NCI-H1092 treated with DMSO at 0.1 percent for 48 hours (cell line): ENCODE measurements around the gene PWWP2B.
"Not testable (repeated sequence)": the region's sequence is repeated elsewhere in the genome, so short reads cannot be mapped to it uniquely, and the experiment has no call there.

Experiments
- DNase-seq: peaks from one replicate; lab custom pipeline; 2025; lab: John Stamatoyannopoulos, UW

PWWP2B gene

GRCh38 chr10:132382231-132382922 is 14.6 kb upstream of the PWWP2B start:
- DNase-seq, result no peak

DNA sequence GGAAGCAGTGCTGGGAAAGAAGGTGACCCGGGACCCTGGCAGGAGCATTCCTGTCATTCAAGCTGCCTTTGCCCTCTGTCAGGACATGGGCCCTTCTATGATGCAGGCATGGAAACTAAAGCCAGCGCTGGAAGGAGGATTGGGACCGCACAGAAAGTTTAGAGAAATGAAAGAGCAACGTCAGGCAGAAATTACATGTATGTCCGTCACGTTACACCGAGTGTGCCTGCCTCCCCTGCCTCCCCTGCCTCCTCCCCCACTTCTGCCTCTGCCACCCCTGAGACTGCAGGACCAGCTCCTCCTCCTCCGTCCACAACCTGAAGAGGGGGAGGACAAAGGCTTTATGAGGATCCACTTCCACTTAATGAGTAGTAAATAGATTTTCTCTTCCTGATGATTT is 13.9 kb upstream of the PWWP2B start:
- DNase-seq, result no peak

DNA sequence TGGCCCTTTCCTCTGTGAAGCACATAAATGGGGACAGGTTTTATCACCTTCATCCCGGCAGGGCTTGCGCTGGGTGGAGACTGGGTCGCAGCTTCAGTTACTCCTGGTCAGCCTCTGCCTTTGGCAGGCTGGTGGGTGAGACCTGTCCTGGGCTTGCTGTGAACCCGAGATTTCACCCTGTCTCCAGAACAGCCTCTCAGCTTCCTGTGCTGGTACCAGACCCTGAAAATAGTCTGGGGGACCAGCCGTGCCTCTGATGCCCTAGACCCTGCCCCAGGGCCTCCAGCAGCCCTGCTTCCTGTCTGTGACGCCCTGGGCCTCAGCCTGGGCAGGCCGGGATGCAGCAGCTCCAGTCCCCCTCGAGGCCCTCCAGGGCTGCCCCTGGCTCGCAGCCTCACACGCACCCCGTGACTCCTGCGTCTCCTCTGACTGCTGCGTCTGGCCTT is 13.2 kb upstream of the PWWP2B start:
- no peak for DNase-seq

- DNase-seq, result no peak
Measured at GRCh38 chr10:132384618-132385388, 12.2 kb upstream of the PWWP2B start.

- no peak for DNase-seq
Measured at GRCh38 chr10:132385389-132385667, 11.7 kb upstream of the PWWP2B start.

DNA sequence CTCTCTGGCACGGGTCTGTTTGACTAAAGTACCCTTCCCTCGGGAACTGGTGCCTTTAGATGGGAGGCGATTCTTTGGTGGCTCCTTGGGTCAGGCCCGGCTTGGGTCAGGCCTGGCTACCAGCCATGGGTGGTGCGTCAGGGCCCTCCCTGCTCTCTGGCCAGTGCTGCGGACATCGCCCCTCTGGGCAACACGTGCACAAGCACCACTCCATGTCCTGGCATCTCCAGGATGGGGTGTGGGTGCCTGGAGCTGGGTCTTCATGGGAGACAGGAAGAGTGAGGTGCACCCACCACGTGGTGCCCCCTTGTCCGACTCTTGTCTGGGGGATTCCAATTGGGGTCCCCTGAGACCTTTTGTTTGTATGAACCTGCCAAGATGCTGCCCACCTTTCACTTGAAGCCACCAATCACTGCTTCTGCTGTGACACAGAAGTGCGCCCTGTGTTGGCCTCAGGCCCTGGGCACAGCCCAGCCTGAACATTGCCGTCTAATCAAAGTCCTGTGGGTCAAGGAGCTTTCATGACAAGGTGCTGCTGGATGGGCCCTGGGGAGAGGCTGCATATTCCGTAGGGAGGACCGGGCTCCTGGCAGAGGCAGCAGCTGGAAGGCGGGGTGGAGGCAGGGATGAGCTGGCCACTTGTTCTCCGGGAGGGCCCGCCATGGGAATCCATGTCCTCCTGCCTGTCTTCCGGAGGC is 11.1 kb upstream of the PWWP2B start:
- no peak for DNase-seq

DNA sequence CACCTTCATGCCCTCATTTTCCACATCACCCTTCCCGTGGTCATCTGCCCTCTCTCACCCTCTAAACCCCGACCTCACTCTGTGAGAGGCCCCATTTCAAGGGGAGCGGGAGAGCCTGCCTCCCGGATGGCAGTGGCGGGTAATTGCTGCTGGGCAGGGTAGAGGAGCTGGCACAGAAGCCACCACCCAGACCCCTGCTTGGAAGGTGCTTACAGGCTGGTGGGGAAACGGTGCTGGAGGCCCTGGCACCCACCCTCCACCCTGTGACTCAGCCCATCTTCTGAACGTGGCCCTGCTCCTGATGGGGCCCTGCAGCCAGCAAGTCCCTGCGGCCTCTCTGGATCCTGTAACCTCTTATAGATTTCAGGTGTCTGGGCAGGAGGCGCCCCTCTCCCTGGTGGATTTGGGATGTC is 10.6 kb upstream of the PWWP2B start:
- DNase-seq, result no peak

- DNase-seq, result not testable (repeated sequence)
Measured at GRCh38 chr10:132386896-132387295, 10.1 kb upstream of the PWWP2B start.

DNA sequence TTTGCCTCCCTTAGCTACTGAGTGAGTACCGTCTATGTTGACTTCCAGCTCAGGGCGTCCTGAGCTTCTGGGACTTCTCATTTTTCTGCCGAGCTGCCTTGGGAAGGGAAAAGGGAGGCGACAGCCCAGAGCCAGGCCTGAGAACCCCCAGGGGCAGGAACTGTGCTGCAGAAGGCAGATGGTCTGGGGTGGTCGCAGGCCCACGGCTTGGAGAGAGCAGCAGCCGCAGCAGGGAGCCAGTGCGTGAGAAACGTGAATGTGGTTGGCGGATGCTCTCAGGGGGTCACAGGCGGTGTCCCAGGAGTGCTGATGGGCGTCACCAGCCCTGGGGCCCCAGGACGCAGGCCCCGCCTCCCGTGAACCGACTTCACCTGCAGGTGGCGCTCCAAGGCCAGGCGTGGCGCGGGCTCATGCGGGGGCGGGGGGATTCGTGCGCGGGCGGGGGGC is 9.2 kb upstream of the PWWP2B start:
- peak; percentile 4 for DNase-seq

DNA sequence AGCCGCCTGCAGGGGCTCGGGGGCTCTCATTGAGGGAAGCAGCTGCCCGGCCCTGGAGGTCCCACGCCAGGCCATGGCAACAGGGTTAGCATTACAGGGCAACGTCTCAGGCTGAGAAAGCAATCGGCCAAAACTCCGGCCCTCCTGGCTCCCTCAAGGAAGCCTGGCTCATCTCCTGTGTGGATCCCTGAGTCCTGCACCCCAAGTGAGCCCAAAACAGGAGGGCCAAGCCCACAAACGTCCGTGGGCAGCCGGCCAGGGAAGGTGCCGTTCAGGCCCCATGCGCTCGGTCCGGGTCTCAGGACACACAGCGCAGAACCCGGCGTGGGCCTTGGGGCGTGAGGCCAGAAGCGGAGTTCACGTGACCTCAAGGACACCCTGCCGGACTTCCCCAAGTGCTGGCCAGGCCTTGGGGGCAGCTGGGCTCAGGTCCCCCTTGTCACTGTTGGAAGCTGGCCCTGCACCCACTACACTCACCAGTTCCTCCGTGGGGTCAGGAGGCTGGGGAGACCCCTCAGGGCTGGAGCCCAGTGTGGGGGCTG is 8.0 kb upstream of the PWWP2B start:
- no peak for DNase-seq

DNA sequence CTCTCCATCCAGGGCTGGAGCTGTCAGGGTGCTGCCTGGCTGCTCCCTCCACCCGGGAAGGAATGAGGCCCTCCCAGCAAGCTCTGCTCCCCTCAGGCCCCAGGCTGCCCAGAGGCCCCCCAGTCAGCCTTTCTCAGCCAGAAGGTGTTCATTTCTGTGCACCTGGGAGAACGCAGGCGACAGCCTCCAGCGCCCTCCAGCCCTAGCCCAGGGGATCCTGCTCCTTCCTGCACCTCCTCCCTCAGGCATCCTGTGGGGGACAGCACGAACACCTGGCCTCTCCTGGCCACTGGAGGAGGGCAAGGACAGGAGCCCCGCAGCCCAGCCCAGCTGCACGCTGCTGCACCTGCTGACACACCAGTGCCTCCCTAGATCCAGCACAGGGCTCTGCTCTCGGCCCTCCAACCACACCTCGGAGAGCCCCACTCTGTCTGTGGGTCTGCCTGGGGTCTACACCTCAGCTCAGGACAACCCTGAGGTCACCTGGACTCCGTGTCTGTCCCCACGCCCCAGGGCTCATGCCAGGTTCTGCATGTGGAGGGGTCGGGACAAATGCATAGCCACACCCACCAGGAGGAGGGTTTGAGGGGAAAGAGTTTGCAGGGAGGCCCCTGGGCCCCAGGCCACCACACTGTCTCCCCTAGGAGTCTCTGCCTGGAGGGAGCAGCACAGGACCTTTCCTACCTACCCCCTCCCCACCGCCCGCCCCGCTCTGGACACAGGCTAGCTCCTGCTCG is 7.4 kb upstream of the PWWP2B start:
- DNase-seq, result no peak

DNA sequence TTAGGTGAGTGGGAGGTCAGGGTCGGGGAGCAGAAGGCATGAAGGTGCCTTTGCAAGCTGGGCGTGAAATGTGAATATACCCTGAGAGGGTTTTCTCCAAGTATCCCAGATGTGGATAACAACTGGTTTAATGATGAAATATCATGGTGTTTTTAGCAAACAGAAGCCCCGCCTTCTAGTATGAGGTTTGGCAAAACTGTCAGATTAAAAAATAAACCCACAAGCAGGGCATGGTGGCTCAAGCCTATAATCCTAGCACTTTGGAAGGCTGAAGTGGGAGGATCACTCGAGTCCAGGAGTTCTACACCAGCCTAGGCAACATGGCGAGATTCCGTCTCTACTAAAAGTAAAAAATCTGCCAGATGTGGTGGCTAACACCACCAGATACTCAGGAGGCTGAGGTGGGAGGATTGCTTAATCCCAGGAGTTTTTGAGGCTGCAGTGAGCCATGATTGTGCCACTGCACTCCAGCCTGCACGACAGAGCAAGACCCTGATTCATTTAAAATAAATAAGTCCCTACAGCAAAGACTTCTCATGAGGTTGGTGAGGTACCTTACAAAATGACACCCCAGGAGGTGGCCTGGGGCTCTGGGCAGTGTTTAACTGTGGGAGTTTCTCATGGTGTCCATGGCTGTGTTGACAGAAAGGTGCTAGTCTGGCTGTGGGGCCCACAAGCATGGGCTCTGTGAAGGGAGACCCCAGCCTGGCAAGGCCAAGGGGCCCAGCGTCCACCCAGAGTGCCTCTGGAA is 6.7 kb upstream of the PWWP2B start:
- DNase-seq, result no peak

- no peak for DNase-seq
Measured at GRCh38 chr10:132390921-132391675, 5.9 kb upstream of the PWWP2B start.

- DNase-seq, result no peak
Measured at GRCh38 chr10:132391676-132392020, 5.4 kb upstream of the PWWP2B start.

DNA sequence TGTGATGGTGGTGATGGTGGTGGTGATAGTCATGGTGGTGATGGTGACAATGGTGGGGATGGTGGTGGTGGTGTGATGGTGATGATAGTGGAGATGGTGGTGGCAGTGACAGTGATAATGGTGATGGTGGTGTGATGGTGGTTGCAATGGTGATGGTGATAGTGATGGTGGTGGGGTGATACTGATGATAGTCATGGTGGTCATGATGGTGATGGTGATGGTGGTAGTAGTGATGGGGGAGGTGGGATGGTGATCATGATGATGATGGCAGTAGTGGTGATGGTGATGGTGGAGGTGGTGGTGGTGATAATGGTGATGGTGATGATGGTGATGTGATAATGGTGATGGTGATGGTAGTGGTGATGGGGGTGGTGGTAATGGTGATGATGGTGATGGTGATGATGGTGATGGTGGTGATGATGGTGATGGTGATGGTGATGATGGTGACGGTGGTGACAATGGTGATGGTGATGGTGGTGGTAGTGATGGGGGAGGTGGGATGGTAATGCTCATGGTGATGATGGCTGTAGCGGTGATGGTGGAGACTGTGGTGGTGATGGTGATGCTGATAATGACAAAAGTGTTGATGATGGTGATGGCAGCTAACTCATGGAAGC is 4.7 kb upstream of the PWWP2B start:
- no peak for DNase-seq

DNA sequence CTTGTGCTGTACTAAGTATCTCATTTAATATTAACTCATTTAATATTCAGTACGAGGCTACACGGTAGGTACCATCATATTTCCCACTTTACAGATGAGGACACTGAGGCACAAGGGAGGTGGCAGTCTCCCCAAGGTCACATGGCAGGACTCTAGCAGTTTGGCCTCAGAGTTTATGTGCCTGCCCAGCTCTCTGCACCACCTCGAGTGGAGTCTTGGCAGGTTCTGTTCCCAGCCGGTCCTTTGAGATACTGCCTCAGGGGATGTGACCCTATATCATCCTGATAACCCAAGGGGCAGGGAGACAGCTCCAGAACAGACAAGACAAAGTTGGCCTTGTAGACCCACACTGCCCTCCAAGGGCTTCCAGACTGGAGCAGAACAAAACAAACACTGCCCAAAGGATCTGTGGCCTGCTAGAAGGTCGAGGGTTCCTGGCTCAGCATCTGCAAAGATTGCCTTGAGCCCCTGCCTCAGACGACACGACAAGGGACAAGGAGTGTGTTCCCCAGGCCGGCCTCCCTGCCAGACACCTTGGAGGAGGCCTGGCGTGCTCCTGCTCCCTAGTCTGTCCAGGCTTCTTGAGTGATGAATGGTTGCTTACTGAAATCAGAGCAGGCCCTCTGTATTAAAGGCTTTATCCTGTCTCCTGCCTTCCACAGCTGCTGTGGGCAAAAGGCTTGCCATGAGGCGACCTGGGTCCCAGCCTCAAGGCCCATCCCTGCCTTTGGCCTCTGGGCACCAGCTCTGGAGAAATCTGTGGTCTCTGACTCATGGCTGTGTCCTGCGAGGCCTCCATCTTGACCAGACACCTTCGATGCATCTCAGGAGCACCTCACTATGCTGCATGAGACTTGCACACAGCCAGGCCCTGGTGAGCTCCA is 3.9 kb upstream of the PWWP2B start:
- no peak for DNase-seq

GRCh38 chr10:132393695-132394181 is 3.3 kb upstream of the PWWP2B start:
- DNase-seq, result no peak

DNA sequence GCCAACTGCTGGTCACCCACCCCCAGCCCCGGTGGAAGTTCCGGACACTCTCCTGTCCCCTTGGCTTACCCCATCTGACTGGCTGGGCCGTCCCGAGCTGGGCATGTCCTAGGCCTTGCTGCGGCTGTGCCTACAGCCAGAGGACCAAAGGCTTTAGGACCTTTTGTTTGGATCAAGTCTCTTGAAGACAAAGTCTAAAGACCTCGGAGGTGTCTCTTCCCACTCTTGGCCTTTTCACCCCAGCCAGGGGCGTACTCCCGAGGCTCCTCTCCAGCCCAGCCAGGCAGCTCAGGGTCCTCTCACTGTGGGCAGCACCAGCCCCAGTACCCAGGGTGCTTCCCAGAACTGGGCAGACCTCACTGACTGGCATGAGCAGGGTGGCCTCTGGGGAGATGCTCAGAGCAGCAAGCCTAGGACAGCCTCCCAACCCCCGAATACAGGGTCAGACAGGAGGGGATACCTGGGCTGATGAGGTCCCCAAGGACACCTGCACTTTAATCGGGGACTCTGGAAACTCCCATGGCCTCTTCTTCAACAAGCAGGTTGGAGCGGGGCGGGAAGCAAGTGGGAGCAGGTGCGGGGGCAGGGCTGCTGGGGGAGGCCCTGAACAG is 2.7 kb upstream of the PWWP2B start:
- DNase-seq, result no peak
